GM12878 (cell line): ENCODE measurements around the gene C17orf113. TPM values are rescaled to one million over a fixed set of nuclear protein-coding genes. Genes with fewer than 3 reads are reported as not detected.

Experiments used
- ATAC-seq: fragments of 200-7000 bp; cut with Tn5 transposase; 3 replicates; pipeline ENCODE4 v1.9.1; 2020; ENCODE audit warnings: mild to moderate bottlenecking, moderate library complexity
- BruUV-seq: library from RNA; stranded (reverse); fragments of 400-500 nt; replicated peaks from 2 replicates; lab custom pipeline; 2021; lab: Mats Ljungman, UMichigan
- CTCF ChIA-PET: fragments of 300-600 bp; sonication (Branson Sonifier 250); formaldehyde crosslinking; extraction: SDS; loops from one replicate; lab custom pipeline; 2021; ENCODE audit warnings: inconsistent platforms; lab: Yijun Ruan, JAX
- POLR2A ChIA-PET: fragments of 350-600 bp; formaldehyde crosslinking; extraction: SDS; loops from one replicate; lab custom pipeline; 2021; ENCODE audit warnings: inconsistent platforms; lab: Charles Lee
- RAD21 ChIA-PET: fragments of 300-600 bp; sonication (Branson Sonifier 250); formaldehyde crosslinking; loops from one replicate; lab custom pipeline; 2023; ENCODE audit warnings: antibody characterized with exemption; ENCODE audit not compliant: unreplicated experiment; lab: Charles Lee
- SMC1A ChIA-PET: fragments of 300-600 bp; sonication (Branson Sonifier 250); formaldehyde crosslinking; loops from one replicate; lab custom pipeline; 2023; ENCODE audit not compliant: unreplicated experiment, uncharacterized antibody; lab: Charles Lee
- DNase-seq: peaks from one replicate; pipeline ENCODE4 v3.0.0-alpha.2; 2011; ENCODE audit warnings: low read depth, low spot score
- FAIRE-seq: peaks from 3 replicates; lab custom pipeline; 2011; peaks lifted over from hg19 to GRCh38; lab: Jason Lieb, UNC
- H2AFZ ChIP-seq: 2 replicates; pipeline ENCODE4 v1.6.0; 2011; ENCODE audit warnings: low read depth, low read length, control low read depth; ENCODE audit not compliant: control insufficient read depth
- H3K27ac ChIP-seq: 2 replicates; pipeline ENCODE4 v1.5.1; 2011; ENCODE audit warnings: control low read depth; ENCODE audit not compliant: control insufficient read depth, insufficient read depth
- H3K27me3 ChIP-seq, 2 experiments: replicated peaks in 1 of 2; 2 replicates each; pipeline versions ENCODE4 v1.6.0 to v1.6.1; 2011; ENCODE audit warnings: low read length in 1 of 2; ENCODE audit not compliant: control insufficient read depth in 2 of 2, insufficient read depth in 2 of 2
- H3K36me3 ChIP-seq, 2 experiments: 2 replicates each; pipeline ENCODE4 v1.5.1; 2011; ENCODE audit warnings: low read length in 1 of 2; ENCODE audit not compliant: control insufficient read depth in 2 of 2, insufficient read depth in 2 of 2
- H3K4me1 ChIP-seq: 2 replicates; pipeline ENCODE4 v1.6.1; 2011; ENCODE audit warnings: mild to moderate bottlenecking, low read length, moderate library complexity, mixed read lengths; ENCODE audit not compliant: control insufficient read depth, insufficient read depth
- H3K4me2 ChIP-seq: 2 replicates; pipeline ENCODE4 v1.6.0; 2011; ENCODE audit warnings: control low read depth; ENCODE audit not compliant: control insufficient read depth, insufficient read depth
- H3K4me3 ChIP-seq: fragments of 200-600 bp; sonication (generic); 2 replicates; pipeline ENCODE4 v1.5.1; 2016
- H3K79me2 ChIP-seq: 2 replicates; pipeline ENCODE4 v1.6.0; 2011; ENCODE audit warnings: low read length; ENCODE audit not compliant: control insufficient read depth, insufficient read depth
- H3K9ac ChIP-seq: 2 replicates; pipeline ENCODE4 v1.8.0; 2011; ENCODE audit warnings: low read length, control low read depth, mixed read lengths; ENCODE audit not compliant: control insufficient read depth, insufficient read depth
- H3K9me3 ChIP-seq: replicated peaks from 3 replicates; pipeline ENCODE4 v1.5.1; 2011; ENCODE audit warnings: mild to moderate bottlenecking, low read length; ENCODE audit not compliant: control insufficient read depth, insufficient read depth
- H4K20me1 ChIP-seq: 2 replicates; pipeline ENCODE4 v1.6.0; 2011; ENCODE audit not compliant: control insufficient read depth, insufficient read depth
- BCL11A ChIP-seq: IDR thresholded peaks from 2 replicates; pipeline ENCODE4 v1.6.1; 2011; ENCODE audit warnings: low read depth, low read length
- CREB1 ChIP-seq: IDR thresholded peaks from 2 replicates; pipeline ENCODE4 v1.6.1; 2012; ENCODE audit warnings: low read depth, mild to moderate bottlenecking, inconsistent platforms
- DPF2 ChIP-seq: fragments of 450-650 bp; IDR thresholded peaks from 2 replicates; pipeline ENCODE4 v1.6.1; 2017; ENCODE audit warnings: mild to moderate bottlenecking
- FOXM1 ChIP-seq: IDR thresholded peaks from 2 replicates; pipeline ENCODE4 v1.6.1; 2012; ENCODE audit warnings: low read depth, mild to moderate bottlenecking, inconsistent platforms, low read length, moderate library complexity
- HDGF ChIP-seq: fragments of 450-650 bp; IDR thresholded peaks from 2 replicates; pipeline ENCODE4 v1.6.1; 2016; ENCODE audit warnings: antibody characterized with exemption
- IRF4 ChIP-seq: IDR thresholded peaks from 2 replicates; pipeline ENCODE4 v1.6.1; 2011; ENCODE audit warnings: low read depth, low read length
- MEF2B ChIP-seq: fragments of 450-650 bp; IDR thresholded peaks from 2 replicates; pipeline ENCODE4 v1.6.1; 2018; ENCODE audit warnings: mild to moderate bottlenecking, moderate library complexity; ENCODE audit not compliant: partially characterized antibody, poor library complexity, severe bottlenecking
- NFYA ChIP-seq: IDR thresholded peaks from 2 replicates; pipeline ENCODE4 v1.6.1; 2011; ENCODE audit warnings: low read depth, mild to moderate bottlenecking, low read length, improper control_type of control experiment, borderline replicate concordance
- NFYB ChIP-seq: IDR thresholded peaks from 2 replicates; pipeline ENCODE4 v1.6.1; 2011; ENCODE audit warnings: low read depth, mild to moderate bottlenecking, low read length, improper control_type of control experiment, moderate library complexity; ENCODE audit not compliant: insufficient read depth
- POLR2A ChIP-seq: IDR thresholded peaks from 2 replicates; pipeline ENCODE4 v1.6.1; 2011; ENCODE audit warnings: low read depth, mild to moderate bottlenecking, low read length
- RAD21 ChIP-seq: IDR thresholded peaks from 2 replicates; pipeline ENCODE4 v1.6.1; 2011; ENCODE audit warnings: mild to moderate bottlenecking, low read depth, low read length, moderate library complexity; ENCODE audit not compliant: insufficient read depth
- RAD51 ChIP-seq: fragments of 450-650 bp; IDR thresholded peaks from 2 replicates; pipeline ENCODE4 v1.6.1; 2016; ENCODE audit warnings: moderate library complexity, mild to moderate bottlenecking, inconsistent platforms
- RB1 ChIP-seq: fragments of 450-650 bp; formaldehyde crosslinking; IDR thresholded peaks from 2 replicates; pipeline ENCODE4 v1.6.1; 2017; ENCODE audit warnings: mild to moderate bottlenecking, borderline replicate concordance
- RELA ChIP-seq: fragments of 450-650 bp; IDR thresholded peaks from 2 replicates; pipeline ENCODE4 v1.8.0; 2014; ENCODE audit warnings: borderline replicate concordance; ENCODE audit not compliant: partially characterized antibody
- RFX5 ChIP-seq: IDR thresholded peaks from 2 replicates; pipeline ENCODE4 v1.6.1; 2011; ENCODE audit warnings: low read depth, low read length, improper control_type of control experiment
- RUNX3 ChIP-seq: IDR thresholded peaks from 2 replicates; pipeline ENCODE4 v1.6.1; 2012; ENCODE audit warnings: low read length, inconsistent platforms
- SIX5 ChIP-seq: IDR thresholded peaks from 2 replicates; pipeline ENCODE4 v1.6.1; 2011; ENCODE audit warnings: mild to moderate bottlenecking, low read depth, low read length, moderate library complexity; ENCODE audit not compliant: severe bottlenecking
- SMAD5 ChIP-seq: IDR thresholded peaks from 2 replicates; pipeline ENCODE4 v1.6.1; 2016; ENCODE audit warnings: antibody characterized with exemption, low read depth
- SMC3 ChIP-seq: IDR thresholded peaks from 2 replicates; pipeline ENCODE4 v1.6.1; 2011; ENCODE audit warnings: low read length, improper control_type of control experiment, borderline replicate concordance
- SREBF2 ChIP-seq: IDR thresholded peaks from 2 replicates; pipeline ENCODE4 v1.6.1; 2012; ENCODE audit warnings: mild to moderate bottlenecking, low read length
- WRNIP1 ChIP-seq: IDR thresholded peaks from 2 replicates; pipeline ENCODE4 v1.6.1; 2011; ENCODE audit warnings: low read depth, low read length, improper control_type of control experiment, borderline replicate concordance
- YY1 ChIP-seq: IDR thresholded peaks from 2 replicates; pipeline ENCODE4 v1.6.1; 2011; ENCODE audit warnings: low read depth, mild to moderate bottlenecking, low read length
- ZNF217 ChIP-seq: fragments of 450-650 bp; IDR thresholded peaks from 2 replicates; pipeline ENCODE4 v1.6.1; 2017; ENCODE audit warnings: antibody characterized with exemption, mild to moderate bottlenecking
- ZNF384 ChIP-seq: IDR thresholded peaks from 2 replicates; pipeline ENCODE4 v1.6.1; 2012; ENCODE audit warnings: low read depth, mild to moderate bottlenecking, low read length, improper control_type of control experiment, borderline replicate concordance
- WGBS: methylation state at CpG from one replicate; pipeline ENCODE4 v1.1.6; 2016; ENCODE audit warnings: low lambda C conversion rate; ENCODE audit not compliant: insufficient replicate concordance, insufficient coverage; ENCODE audit errors: missing lambda C conversion rate; 5-methylcytosine and 5-hydroxymethylcytosine counted together
- in situ Hi-C: fragments of 300-500 bp; cut with MboI; formaldehyde crosslinking; loops from 9 replicates; pipeline ENCODE4 v1.14.3; 2018; ENCODE audit warnings: mixed read lengths
- intact Hi-C: fragments of 100-400 bp; cut with micrococcal nuclease; formaldehyde crosslinking; loops from one replicate; pipeline ENCODE4 v1.14.2; 2022; ENCODE audit not compliant: unreplicated experiment
- polyA plus RNA-seq, 11 experiments: library from polyadenylated mRNA; depleted of rRNA in 4 of 11; unstranded in 6 of 11; stranded (reverse) in 5 of 11; fragments of >200 nt; fragmentation: Nextera tagmentation in 4 of 11; fragmentation: Illumina TruSeq in 1 of 11; extraction: Ambion mirVana in 4 of 11; extraction: Trizol in 1 of 11; gene quantifications; 1 replicate in 1 of 11; 2 replicates in 10 of 11; pipeline versions ENCODE4 v1.2.1 to v1.2.3, GENCODE V29; 2011 to 2016; ENCODE audit warnings: inconsistent platforms in 2 of 11, missing spikeins in 2 of 11, low read depth in 1 of 11
- total RNA-seq, 4 experiments: library from RNA; depleted of rRNA in 3 of 4; stranded (reverse); fragments of >200 nt in 3 of 4; fragmentation: Illumina TruSeq in 1 of 4; extraction: Trizol in 1 of 4; gene quantifications; 2 replicates each; pipeline versions ENCODE4 v1.2.1 to v1.2.3, GENCODE V29; 2013 to 2021
- TF ChIP-seq, protein P1 (sequence below), 3 experiments: IDR thresholded peaks in 2 of 3; conservative IDR thresholded peaks in 1 of 3; 2 replicates each; pipeline ENCODE4 v1.5.1; 2011; ENCODE audit warnings: low read depth in 3 of 3, low read length in 3 of 3, mild to moderate bottlenecking in 3 of 3, control low read depth in 2 of 3, moderate library complexity in 2 of 3, inconsistent platforms in 1 of 3, mixed read lengths in 1 of 3; ENCODE audit not compliant: control insufficient read depth in 2 of 3, insufficient read depth in 1 of 3; ENCODE audit errors: extremely low read depth in 1 of 3

C17orf113 gene
- total and polyA plus RNA-seq, 10 of the 15 experiments (the other 5 are each of a cell fraction or from before 2014, with no cell fraction given): 0.03 to 0.17 (median 0.08) TPM; not detected in 3

DNA sequence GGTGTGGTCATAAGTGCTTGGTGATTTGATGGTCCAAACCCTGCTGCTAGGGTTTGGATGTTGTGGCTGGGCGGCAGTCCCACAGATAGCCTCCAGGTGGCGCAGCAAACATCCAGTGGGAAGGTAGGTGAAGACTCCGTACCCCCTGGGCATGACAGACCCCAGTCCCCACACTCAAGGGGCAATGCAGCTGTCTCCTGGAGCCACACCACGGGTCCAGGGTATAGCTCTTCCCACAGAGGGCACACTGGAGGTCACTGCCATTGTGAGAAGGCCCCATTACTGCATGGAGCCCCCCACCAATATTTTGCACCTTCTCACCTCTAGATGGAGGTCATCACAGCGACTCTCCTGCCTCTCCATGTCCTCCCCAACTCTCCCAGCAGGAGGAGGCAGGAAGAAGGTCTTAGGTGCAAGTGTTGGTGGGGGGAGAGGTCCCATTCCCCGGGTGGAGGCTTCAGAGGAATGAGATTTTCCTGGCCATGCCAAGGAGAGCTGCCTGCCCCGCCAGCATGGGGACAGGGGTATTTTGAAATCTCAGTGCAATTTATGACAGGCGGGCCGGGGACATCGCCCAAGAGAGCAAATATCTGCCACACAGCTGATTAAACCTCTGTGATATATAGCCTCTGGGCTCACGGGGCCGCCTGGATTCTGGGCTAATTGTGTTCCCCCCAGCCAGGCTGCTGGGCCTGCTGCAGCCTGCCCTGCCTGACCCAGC, 17.1 kb upstream of the C17orf113 start:
- POLR2A ChIA-PET: no interaction called here
- no peaks in the 10 kb centered on the region for H3K9me3 ChIP-seq
- no peak overlapping the region for H2AFZ ChIP-seq
- 26% methylated on average over 12 of the region's 12 CpGs for WGBS
- intact Hi-C loops: loop anchor here (1.0 to 5.0 kb wide), 3 partner anchors 35 to 113 kb away; partner anchors contain the start of gene KCNH4
- FAIRE-seq (peak; percentile 87), DNase-seq (no peak), ATAC-seq (peak; percentile 70)
- no peaks in the 10 kb centered on the region for H3K36me3 ChIP-seq
- CTCF ChIA-PET: interaction anchor here (0.6 to 6.5 kb wide), 21 partner anchors 9 to 724 kb away, joined by 3 to 100 read pairs (median 5); partner anchors contain the start of genes CNP, DHX58, KAT2A and KCNH4
- no TSS peak for BruUV-seq
- no peaks in the 10 kb centered on the region for H3K79me2 ChIP-seq
- H3K27ac ChIP-seq: no peak overlapping the region
- peaks cover 3 to 7% of the 10 kb centered on the region in 2 experiments for H3K27me3 ChIP-seq
- H3K4me1 ChIP-seq: peaks cover 11% of the 10 kb centered on the region
- SMC1A ChIA-PET: interaction anchor here (1.0 to 3.2 kb wide), 4 partner anchors 45 to 114 kb away, joined by 3 to 17 read pairs (median 6); partner anchors contain the start of genes DHX58 and KCNH4
- RAD21 ChIA-PET: interaction anchor here (0.5 to 1.7 kb wide), 5 partner anchors 43 to 114 kb away, joined by 3 to 8 read pairs (median 5); partner anchors contain the start of gene KCNH4
- no peak overlapping the region for H3K4me2 ChIP-seq
- no peak overlapping the region for H3K9ac ChIP-seq
- H3K4me3 ChIP-seq: no peak overlapping the region
- in situ Hi-C loops: no loop called here
- H4K20me1 ChIP-seq: no peaks in the 10 kb centered on the region
- TF ChIP-seq SIX5 (no peak), SMC3 (peak; percentile 82), FOXM1 (no peak), BCL11A (no peak), RFX5 (no peak), WRNIP1 (no peak), ZNF217 (no peak), ZNF384 (no peak), SMAD5 (no peak), CREB1 (no peak), RAD51 (no peak), MEF2B (no peak), RB1 (no peak), RAD21 (peak; percentile 56), HDGF (0 out of 2 replicates have a peak, but pooled peaks have one; percentile 13), YY1 (0 out of 2 replicates have a peak, but pooled peaks have one; percentile 32), NFYB (no peak), POLR2A (no peak), SREBF2 (no peak), IRF4 (0 out of 2 replicates have a peak, but pooled peaks have one; percentile 12), DPF2 (no peak), NFYA (no peak), RELA (no peak), RUNX3 (0 out of 2 replicates have a peak, but pooled peaks have one; percentile 16)
- TF ChIP-seq, protein P1, sequence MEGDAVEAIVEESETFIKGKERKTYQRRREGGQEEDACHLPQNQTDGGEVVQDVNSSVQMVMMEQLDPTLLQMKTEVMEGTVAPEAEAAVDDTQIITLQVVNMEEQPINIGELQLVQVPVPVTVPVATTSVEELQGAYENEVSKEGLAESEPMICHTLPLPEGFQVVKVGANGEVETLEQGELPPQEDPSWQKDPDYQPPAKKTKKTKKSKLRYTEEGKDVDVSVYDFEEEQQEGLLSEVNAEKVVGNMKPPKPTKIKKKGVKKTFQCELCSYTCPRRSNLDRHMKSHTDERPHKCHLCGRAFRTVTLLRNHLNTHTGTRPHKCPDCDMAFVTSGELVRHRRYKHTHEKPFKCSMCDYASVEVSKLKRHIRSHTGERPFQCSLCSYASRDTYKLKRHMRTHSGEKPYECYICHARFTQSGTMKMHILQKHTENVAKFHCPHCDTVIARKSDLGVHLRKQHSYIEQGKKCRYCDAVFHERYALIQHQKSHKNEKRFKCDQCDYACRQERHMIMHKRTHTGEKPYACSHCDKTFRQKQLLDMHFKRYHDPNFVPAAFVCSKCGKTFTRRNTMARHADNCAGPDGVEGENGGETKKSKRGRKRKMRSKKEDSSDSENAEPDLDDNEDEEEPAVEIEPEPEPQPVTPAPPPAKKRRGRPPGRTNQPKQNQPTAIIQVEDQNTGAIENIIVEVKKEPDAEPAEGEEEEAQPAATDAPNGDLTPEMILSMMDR (IDR thresholded peaks at IDR 0.05 in 2 of 3, conservative IDR thresholded peaks at IDR 0.05 in 1 of 3; ENCODE audit: control insufficient read depth in 2 of 3, extremely low read depth in 1 of 3, insufficient read depth in 1 of 3, low read depth in 3 of 3, low read length in 3 of 3): peak; percentile 89 to 95 (median 91)
